Muscle layer of colon (tissue), 2 donors: ENCODE data around the gene CDC25B.
A peak's percentile ranks its signal among the peaks of the same experiment; 100 is the strongest.

ENCODE experiments used
- H3K27ac ChIP-seq: one replicate; pipeline ENCODE4 v1.7.0; 2013; ENCODE audit warnings: low read depth, mild to moderate bottlenecking, low read length, moderate library complexity
- H3K27me3 ChIP-seq, 2 donors: one replicate each; pipeline ENCODE4 v1.7.0; 2013; ENCODE audit warnings: low read length in 2 of 2, mild to moderate bottlenecking in 2 of 2; ENCODE audit not compliant: insufficient read depth in 2 of 2, control insufficient read depth in 1 of 2
- H3K36me3 ChIP-seq: one replicate; pipeline ENCODE4 v1.7.0; 2013; ENCODE audit warnings: mild to moderate bottlenecking, low read length; ENCODE audit not compliant: insufficient read depth
- H3K4me1 ChIP-seq: one replicate; pipeline ENCODE4 v1.7.0; 2013; ENCODE audit warnings: mild to moderate bottlenecking, low read length; ENCODE audit not compliant: insufficient read depth
- H3K4me3 ChIP-seq, 2 donors: one replicate each; pipeline ENCODE4 v1.7.0; 2013; ENCODE audit warnings: low read length in 2 of 2, low read depth in 1 of 2, mild to moderate bottlenecking in 1 of 2, moderate library complexity in 1 of 2
- H3K9ac ChIP-seq: one replicate; pipeline ENCODE4 v1.7.0; 2013; ENCODE audit warnings: low read length
- H3K9me3 ChIP-seq: one replicate; pipeline ENCODE4 v1.7.0; 2013; ENCODE audit warnings: mild to moderate bottlenecking, low read length
- donor health status: abdominal sarcoma.
- donor health status: Adenocarcinoma of cecum.

The CDC25B gene

DNA sequence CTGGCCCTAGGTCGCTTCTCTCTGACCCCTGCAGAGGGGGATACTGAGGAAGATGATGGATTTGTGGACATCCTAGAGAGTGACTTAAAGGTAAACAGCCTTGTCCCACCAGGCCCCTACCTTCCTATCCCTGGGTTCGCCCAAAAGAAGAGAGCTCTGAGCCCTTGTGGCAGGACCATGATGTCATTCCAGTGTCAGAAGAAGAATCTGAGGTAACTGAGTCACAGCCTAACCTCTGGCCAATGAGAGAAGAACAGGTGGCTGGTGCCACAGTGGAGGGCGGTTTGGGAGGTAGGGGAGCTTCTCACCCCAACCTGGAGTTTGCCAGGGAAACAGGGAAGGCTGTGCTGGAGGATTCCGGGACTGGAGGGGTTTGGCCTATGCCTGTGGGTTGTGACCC is 5.2 kb downstream of the CDC25B start:
- H3K36me3 ChIP-seq = peaks cover 69% of the 10 kb centered on the region
- no peak overlapping the region for H3K4me3 ChIP-seq
- H3K4me1 ChIP-seq = peaks cover 43% of the 10 kb centered on the region
- H3K9me3 ChIP-seq = no peaks in the 10 kb centered on the region
- H3K27ac ChIP-seq = no peak overlapping the region
- H3K27me3 ChIP-seq = no peaks in the 10 kb centered on the region
- no peak overlapping the region for H3K9ac ChIP-seq

DNA sequence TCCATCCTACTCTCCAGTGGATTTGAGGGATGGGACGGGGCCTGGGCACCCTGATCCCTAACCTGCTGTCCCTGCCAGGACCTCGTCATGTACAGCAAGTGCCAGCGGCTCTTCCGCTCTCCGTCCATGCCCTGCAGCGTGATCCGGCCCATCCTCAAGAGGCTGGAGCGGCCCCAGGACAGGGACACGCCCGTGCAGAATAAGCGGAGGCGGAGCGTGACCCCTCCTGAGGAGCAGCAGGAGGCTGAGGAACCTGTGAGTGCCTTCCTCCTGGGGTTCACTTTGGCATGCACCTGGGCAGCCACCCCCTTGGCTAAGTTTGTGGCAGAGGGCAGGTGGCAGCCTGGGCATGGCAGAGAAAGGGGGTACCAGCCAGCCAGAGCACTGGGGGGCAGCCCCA is 5.7 kb downstream of the CDC25B start:
- Histone ChIP-seq H3K27ac (no peak overlapping the region), H3K9ac (no peak overlapping the region), H3K9me3 (no peaks in the 10 kb centered on the region), H3K36me3 (peaks cover 69% of the 10 kb centered on the region), H3K4me1 (peaks cover 46% of the 10 kb centered on the region), H3K4me3 (no peak overlapping the region), H3K27me3 (no peaks in the 10 kb centered on the region)

DNA sequence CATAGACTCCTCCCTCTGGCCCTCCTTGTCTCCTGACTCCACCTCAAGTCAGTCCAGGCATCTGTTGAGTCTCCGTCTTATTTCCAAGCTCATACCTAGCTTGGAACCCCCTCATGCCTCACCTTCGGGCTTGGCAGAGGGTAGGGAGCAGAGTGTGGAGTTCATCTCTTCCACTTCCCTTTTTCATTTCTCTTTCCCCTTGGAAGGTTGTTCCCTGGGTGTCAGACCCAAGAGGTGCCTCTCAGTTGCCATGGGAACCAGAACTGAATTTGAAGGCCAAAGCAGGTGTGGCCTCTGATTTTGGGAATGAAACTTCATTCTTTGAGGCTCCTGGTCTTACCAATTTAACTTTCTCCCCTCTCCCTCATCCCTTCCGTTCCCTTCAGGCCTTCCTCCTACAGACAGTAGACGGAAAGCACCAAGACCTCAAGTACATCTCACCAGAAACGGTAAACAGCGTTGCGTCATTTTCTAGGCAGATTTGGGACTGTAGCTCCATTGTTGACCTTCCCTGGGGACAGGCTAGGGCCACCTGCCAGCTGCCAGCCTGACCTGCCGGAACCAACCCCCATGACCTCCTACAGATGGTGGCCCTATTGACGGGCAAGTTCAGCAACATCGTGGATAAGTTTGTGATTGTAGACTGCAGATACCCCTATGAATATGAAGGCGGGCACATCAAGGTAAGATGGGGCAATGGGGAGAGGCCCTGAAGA is 6.6 kb downstream of the CDC25B start:
- Histone ChIP-seq H3K4me3 (no peak overlapping the region), H3K9ac (no peak overlapping the region), H3K27me3 (no peaks in the 10 kb centered on the region), H3K9me3 (no peaks in the 10 kb centered on the region), H3K36me3 (peaks cover 69% of the 10 kb centered on the region), H3K4me1 (peaks cover 46% of the 10 kb centered on the region), H3K27ac (no peak overlapping the region)

DNA sequence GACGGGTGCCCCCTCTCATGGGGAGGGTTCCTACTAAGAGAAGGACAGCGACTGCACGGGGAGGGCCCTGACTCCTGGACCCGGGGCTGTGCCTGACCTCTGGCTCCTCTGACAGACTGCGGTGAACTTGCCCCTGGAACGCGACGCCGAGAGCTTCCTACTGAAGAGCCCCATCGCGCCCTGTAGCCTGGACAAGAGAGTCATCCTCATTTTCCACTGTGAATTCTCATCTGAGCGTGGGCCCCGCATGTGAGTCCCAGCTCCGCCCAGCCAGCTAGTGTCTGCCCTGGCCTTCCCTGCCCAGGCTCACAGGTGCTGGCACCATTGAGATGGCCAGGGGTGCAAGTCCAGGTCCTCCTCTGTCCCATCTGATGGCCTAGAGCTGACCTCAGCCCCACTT is 7.2 kb downstream of the CDC25B start:
- peaks cover 46% of the 10 kb centered on the region for H3K4me1 ChIP-seq
- H3K9ac ChIP-seq = no peak overlapping the region
- H3K27ac ChIP-seq = no peak overlapping the region
- no peak overlapping the region for H3K4me3 ChIP-seq
- H3K27me3 ChIP-seq = no peaks in the 10 kb centered on the region
- H3K36me3 ChIP-seq = peaks cover 69% of the 10 kb centered on the region
- H3K9me3 ChIP-seq = no peaks in the 10 kb centered on the region

DNA sequence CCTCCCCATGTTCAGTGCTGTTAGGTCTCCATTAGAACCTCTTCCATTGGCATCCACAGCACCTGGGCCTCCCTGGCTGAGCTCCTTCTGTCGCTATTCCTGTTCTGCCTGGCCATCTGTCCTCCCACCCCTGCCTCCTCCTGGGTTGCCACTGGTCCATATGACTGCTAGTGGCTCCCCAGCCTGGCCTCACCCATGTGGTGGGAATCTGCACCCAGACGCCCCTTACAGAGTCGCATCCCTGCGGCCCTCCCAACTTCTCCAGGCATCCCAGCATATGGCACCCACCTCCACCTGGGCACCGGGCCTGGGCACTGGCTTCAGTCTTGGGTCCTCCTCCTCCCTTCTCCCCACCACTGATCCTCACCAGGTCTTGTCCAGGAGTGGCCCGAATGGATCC is 7.7 kb downstream of the CDC25B start:
- Histone ChIP-seq H3K4me1 (peaks cover 46% of the 10 kb centered on the region), H3K4me3 (no peak overlapping the region), H3K9me3 (no peaks in the 10 kb centered on the region), H3K36me3 (peaks cover 64% of the 10 kb centered on the region), H3K27me3 (no peaks in the 10 kb centered on the region), H3K9ac (no peak overlapping the region), H3K27ac (no peak overlapping the region)

DNA sequence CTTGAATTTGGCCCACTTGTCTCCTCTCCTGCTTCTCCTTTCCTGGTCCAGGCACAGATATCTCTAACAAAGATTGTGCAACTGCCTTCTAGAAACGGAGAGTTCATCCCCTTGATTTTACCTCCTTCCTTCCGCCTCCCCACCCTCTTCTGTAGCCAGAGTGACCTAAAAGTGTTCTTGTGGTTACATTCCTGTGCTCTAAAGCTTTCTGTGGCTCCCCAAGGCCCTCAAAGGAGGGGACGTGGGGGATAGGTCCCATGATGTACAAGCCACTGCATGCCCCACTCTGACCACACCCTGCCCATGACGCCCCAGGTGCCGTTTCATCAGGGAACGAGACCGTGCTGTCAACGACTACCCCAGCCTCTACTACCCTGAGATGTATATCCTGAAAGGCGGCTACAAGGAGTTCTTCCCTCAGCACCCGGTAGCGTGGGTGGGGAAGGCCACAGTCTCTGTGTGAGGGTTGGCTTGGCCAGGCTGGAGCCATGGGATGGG is 8.2 kb downstream of the CDC25B start:
- no peak overlapping the region for H3K27ac ChIP-seq

DNA sequence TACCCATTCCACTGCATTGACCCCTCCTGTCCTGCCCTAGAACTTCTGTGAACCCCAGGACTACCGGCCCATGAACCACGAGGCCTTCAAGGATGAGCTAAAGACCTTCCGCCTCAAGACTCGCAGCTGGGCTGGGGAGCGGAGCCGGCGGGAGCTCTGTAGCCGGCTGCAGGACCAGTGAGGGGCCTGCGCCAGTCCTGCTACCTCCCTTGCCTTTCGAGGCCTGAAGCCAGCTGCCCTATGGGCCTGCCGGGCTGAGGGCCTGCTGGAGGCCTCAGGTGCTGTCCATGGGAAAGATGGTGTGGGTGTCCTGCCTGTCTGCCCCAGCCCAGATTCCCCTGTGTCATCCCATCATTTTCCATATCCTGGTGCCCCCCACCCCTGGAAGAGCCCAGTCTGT is 8.7 kb downstream of the CDC25B start:
- H3K4me1 ChIP-seq = peaks cover 38% of the 10 kb centered on the region
- H3K9ac ChIP-seq = no peak overlapping the region
- peak overlapping the region; percentile 85 for H3K27ac ChIP-seq
- H3K27me3 ChIP-seq = no peaks in the 10 kb centered on the region
- H3K36me3 ChIP-seq = peaks cover 62% of the 10 kb centered on the region
- no peaks in the 10 kb centered on the region for H3K9me3 ChIP-seq
- no peak overlapping the region for H3K4me3 ChIP-seq

More for the DNA sequence above, 8.2 kb downstream of the CDC25B start:
- H3K4me3 ChIP-seq = no peak overlapping the region
- H3K4me1 ChIP-seq = peaks cover 42% of the 10 kb centered on the region
- H3K27me3 ChIP-seq = no peaks in the 10 kb centered on the region
- no peaks in the 10 kb centered on the region for H3K9me3 ChIP-seq
- peaks cover 62% of the 10 kb centered on the region for H3K36me3 ChIP-seq
- no peak overlapping the region for H3K9ac ChIP-seq

DNA sequence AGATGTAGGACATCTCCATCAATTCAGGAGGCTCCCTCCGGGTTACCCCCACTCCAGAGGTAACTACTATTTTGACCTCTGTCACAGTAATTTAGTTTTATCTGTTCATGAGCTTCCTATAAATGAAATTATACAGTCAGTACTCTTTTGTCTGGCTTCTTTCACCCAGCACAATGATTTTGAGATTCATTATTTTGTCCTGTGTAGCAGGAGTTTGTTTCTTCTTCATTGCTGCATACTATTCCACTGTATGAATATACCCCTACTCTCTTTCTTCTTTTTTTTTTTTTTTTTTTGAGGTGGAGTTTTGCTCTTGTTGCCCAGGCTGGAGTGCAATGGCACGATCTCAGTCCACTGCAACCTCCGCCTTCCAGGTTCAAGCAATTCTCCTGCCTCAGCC is 12.4 kb downstream of the CDC25B start:
- peaks cover 24% of the 10 kb centered on the region for H3K36me3 ChIP-seq
- peak overlapping the region; percentile 85 for H3K27ac ChIP-seq
- H3K27me3 ChIP-seq = no peaks in the 10 kb centered on the region
- no peaks in the 10 kb centered on the region for H3K9me3 ChIP-seq
- peak overlapping the region; percentile 43 for H3K9ac ChIP-seq
- H3K4me1 ChIP-seq = peaks cover 67% of the 10 kb centered on the region
- peak overlapping the region in 1 of 2 donors; percentile 45 for H3K4me3 ChIP-seq

DNA sequence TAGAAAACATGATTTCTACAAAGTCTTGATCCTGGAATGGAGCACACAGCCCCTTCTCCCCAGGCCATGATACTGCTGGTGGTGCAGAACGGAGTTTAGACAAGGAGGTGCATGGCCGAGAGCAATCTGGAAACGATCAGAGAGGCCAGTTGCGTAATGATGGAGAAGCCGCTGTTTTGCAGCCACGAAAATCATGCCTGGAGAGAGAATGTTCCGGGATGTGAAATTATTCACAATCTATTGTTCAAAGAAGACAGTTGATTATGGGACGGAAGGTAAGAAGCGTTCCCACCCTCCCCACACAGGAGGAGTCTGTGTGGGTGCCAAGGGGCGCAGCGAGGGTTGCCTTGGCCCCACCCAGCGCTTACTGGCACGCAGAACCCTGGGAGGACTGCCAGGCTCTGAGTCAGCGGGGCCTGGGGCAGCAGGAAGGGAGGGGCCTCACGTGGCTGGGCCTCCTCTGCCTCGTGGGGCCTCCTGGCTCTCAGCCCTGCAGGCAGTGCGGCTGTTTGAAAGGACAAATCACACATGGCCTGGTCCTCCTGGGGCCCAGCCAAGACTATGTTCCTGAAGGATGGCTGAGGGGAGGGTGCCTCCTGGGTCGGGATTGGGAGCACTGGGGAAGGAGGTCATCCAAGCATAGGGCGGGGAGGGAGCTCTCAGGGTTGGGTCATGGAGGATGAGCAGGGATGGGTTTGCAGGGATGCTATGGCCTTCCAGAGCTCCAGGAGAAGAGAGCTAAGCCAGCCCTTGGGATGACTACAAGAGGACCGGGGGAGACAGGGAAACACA is 15.6 kb downstream of the CDC25B start:
- H3K4me1 ChIP-seq = peaks cover 54% of the 10 kb centered on the region
- H3K27me3 ChIP-seq = no peaks in the 10 kb centered on the region
- peak overlapping the region in 1 of 2 donors; percentile 53 for H3K4me3 ChIP-seq
- H3K36me3 ChIP-seq = no peaks in the 10 kb centered on the region
- H3K27ac ChIP-seq = peak overlapping the region; percentile 78
- peak overlapping the region; percentile 55 for H3K9ac ChIP-seq
- no peaks in the 10 kb centered on the region for H3K9me3 ChIP-seq

DNA sequence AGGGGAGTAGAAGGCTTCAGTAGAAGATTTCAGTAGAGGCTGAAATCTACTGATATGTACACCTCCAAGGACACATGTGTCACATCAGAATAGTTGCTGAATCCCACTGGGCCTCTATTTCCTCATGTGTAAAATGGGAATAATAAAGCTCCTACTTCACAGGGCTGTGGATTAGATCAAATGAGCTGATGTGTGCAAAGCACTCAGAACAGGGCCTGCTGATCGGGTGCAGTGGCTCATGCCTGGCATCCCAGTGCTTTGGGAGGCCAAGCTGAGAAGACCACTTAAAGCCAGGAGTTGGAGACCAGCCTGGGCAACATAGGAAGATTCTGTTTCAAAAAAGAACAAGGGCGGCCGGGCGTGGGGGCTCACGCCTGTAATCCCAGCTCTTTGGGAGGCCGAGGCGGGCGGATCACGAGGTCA is 16.2 kb downstream of the CDC25B start:
- Histone ChIP-seq H3K4me3 (peak overlapping the region in 1 of 2 donors; percentile 53), H3K27me3 (no peaks in the 10 kb centered on the region), H3K9me3 (no peaks in the 10 kb centered on the region), H3K27ac (peak overlapping the region; percentile 77), H3K36me3 (no peaks in the 10 kb centered on the region), H3K9ac (no peak overlapping the region), H3K4me1 (peaks cover 48% of the 10 kb centered on the region)

DNA sequence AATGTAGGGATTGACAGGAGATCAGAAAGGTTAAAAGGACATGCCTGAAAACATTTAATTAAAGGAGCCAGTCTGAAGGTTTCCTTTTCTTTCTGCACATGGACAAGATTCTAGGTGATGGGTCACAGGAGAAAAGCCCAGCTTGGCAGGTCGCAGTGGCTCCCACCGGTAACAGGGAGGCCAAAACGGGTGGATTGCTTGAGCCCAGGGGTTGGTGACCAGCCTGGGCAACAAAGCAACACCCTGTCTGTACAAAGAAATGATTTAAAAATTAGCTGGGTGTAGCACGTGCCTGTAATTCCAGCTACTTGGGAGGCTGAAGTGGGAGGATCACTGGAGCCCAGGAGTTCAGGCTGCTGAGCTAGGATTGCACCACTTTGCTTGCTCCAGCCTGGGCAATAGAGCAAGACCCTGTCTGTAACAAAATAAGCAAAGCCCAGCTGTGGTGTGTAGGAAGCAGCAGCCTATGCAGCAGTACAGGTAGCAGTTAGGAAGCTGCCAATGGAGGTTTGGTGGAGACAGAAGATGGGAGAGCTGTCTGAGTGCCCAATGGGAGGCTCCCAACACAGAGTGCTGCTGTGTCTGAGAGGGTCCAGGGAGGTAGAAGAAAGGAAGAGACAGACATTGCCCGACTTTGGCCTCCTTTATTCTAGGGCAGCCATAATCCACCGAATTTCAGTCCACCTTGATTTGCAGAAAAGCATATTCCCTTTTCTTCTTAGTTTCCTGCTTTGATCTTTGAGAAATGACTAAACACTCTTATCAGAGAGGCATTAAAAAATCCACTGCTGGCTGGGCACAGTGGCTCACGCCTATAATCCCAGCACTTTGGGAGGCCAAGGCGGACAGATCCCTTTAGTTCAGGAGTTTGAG is 17.1 kb downstream of the CDC25B start:
- H3K4me3 ChIP-seq = no peak overlapping the region
- H3K27me3 ChIP-seq = no peaks in the 10 kb centered on the region
- no peak overlapping the region for H3K9ac ChIP-seq
- no peaks in the 10 kb centered on the region for H3K36me3 ChIP-seq
- peaks cover 40% of the 10 kb centered on the region for H3K4me1 ChIP-seq
- H3K9me3 ChIP-seq = no peaks in the 10 kb centered on the region
- peak overlapping the region; percentile 56 for H3K27ac ChIP-seq
